Astrocyte (in vitro differentiated cells and primary cell): ENCODE data around the gene GARIN3.

Experiments used
- CTCF ChIP-seq: IDR thresholded peaks from 2 replicates; pipeline ENCODE4 v1.5.1; 2011; ENCODE audit warnings: low read depth, mild to moderate bottlenecking, inconsistent platforms, low read length, moderate library complexity; ENCODE audit not compliant: insufficient read depth
- EZH2 ChIP-seq: IDR thresholded peaks from 2 replicates; pipeline ENCODE4 v1.6.1; 2012; ENCODE audit warnings: mild to moderate bottlenecking, low read length, inconsistent platforms; ENCODE audit not compliant: insufficient read depth

DNA sequence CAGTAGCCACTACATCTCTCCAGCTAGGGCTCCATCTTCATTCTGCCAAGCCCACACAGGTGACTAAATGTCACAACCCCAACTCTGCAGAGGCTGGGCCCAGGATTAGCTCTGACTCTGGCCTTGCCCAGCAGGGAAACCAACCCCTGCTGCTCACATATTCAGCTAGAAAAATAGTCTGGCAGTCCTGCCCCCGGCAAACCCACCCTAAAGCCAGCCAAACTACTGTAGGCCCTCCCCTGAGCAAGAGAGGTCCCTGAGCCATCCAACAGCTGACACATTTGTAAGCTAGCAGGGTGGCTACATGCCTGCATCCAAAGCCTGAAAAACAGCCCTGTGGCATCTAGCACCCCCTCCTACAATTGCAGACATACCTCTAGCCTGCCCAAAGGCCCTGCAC, 46.0 kb downstream of the GARIN3 start:
- TF ChIP-seq CTCF (no peak), EZH2 (no peak)
